SH-SY5Y (cell line): ENCODE data around the gene TJP3.
A peak's percentile ranks its signal among the peaks of the same experiment; 100 is the strongest.

Experiments
- GATA2 ChIP-seq: IDR thresholded peaks from 2 replicates; pipeline ENCODE4 v1.6.1; 2011; ENCODE audit warnings: mild to moderate bottlenecking, low read depth, low read length
- GATA3 ChIP-seq: IDR thresholded peaks from 2 replicates; pipeline ENCODE4 v1.6.1; 2011; ENCODE audit warnings: low read depth, mild to moderate bottlenecking, low read length, moderate library complexity

TJP3 gene

DNA sequence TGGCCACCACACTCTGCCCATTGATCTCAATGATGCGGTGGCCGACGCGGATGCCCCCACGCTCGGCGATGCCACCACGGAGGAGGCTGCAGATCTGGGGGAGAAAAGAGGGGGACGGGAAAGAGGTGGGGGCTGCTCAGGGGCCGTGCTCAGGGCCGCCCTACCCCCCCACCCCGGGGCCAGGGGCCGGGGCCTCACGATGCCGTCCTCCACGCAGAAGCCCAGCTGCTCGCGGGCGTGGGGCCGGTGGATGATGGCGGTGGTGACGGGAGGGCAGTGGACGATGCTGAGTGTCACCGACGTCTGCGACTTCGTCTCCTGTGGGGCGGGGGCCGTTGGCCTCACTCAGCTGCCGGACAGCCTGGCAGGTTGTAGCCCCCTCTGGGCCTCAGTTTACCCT, 43.1 kb downstream of the TJP3 start:
- TF ChIP-seq GATA3 (no peak), GATA2 (no peak)

DNA sequence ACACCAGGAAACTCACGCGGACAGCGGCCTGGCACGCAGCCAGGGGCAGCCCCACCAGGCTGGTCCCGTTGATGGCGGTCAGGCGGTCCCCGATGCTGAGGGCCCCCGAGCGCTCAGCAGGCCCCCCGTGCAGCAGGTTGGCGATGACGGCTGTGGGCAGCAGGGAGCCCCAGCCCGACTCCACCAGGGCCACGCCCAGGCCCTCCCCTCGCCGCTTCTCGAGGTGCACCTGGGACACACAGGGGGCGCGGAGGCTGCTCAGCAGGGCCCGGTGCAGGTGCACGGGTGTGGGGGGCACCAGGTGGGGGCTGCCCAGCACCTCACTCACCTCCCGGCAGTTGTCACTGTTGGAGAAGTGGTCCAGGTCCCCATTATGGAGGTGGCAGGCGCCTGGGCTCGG, 44.3 kb downstream of the TJP3 start:
- TF ChIP-seq GATA3 (no peak), GATA2 (no peak)

DNA sequence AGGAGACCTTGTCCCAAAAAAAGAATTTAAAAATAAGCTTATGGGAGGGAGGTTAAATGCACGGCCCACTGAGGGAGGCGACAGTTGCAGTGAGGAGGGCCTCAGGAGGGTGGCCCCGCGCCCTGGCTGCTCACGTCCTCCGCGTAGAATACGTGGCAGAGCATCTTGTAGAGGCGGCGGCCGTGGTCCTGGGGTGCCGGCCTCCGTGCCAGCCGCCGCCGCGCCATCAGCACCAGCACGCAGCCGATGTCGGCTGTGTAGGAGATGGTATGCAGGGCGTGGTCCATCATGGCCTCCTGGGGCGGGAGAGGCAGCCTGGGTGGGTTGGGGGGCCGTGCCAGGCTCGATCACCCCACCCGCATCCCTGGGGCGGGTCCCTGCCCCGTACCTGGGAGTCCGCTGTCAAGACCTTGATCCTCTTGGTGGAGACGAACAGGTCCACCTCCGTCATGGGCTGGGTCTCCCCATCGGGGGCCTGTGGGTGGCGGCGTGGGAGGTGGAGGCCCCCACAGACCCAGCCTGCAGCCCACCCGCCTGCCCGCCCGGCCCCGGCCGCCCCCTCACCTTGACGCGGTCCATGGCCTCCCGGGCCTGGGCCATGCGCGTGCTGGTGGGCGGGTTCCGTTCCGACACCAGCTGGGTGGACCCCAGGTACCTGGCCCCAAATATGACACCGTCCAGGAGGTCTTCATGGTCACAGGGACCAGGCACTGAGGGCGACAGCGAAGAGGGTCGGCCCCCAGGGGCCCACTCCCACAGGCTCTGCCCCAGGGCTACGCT, 45.6 kb downstream of the TJP3 start:
- TF ChIP-seq GATA2 (no peak), GATA3 (no peak)

DNA sequence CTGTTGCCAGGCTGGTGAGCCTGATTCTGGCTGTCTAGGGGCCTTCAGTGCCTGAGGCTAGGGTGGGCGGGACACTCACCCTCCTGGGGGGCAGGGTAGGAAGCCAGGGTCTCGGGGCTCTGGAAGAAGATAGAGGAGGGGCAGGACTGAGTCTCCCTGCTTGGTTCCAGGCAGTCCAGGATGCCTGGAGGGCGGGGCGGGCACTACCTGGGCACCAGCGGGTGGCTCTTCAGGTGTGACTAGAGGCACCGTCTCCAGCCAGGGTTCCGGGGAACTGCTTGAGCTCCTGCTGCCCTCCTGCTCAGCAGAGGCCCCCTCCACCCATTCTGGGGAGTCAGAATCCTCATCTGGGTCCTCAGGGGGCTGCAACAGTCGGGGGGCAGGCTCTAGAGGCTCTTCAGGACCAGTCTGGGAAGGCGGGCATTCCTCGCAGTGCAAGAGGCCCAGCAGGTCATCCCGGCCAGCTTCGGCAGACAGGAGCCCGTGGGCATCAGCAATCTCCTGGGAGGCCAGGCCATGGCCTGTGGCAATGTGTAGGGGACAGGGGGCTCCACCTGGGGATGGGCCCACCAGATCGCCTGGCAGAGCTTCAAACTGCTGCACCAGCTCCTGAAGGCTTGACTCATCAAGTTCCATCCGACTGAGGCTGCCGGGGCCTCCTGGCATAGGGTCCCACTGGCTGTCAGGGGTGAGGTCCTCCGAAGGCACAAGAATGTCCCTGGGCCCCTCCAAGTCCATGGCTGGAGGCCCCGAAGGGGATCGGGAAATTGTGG, 51.5 kb downstream of the TJP3 start:
- TF ChIP-seq GATA2: no peak
- no peak for TF ChIP-seq GATA3

DNA sequence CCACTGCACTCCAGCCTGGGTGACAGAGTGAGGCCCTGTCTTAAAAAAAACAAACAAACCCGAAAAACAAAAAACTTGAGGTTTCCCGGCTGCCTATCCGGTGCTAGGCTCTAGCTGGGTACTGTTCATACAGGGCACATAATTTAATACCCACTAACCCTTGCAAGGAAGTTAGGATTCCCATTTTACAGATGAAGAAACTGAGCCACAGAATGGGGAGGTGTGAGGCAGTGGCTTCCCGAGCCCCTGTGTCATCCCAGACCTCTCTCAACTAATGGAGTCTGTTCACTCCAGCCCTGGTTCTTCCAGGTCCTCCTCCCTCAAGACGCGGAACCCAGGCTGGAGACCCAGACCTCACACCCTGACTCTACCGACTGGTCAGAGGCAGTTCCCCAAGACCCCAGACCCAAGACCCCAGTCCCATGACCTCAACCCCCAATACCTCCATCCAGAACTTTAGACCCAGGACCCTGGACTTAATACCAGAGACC, 52.7 kb downstream of the TJP3 start:
- no peak for TF ChIP-seq GATA3
- TF ChIP-seq GATA2: no peak

DNA sequence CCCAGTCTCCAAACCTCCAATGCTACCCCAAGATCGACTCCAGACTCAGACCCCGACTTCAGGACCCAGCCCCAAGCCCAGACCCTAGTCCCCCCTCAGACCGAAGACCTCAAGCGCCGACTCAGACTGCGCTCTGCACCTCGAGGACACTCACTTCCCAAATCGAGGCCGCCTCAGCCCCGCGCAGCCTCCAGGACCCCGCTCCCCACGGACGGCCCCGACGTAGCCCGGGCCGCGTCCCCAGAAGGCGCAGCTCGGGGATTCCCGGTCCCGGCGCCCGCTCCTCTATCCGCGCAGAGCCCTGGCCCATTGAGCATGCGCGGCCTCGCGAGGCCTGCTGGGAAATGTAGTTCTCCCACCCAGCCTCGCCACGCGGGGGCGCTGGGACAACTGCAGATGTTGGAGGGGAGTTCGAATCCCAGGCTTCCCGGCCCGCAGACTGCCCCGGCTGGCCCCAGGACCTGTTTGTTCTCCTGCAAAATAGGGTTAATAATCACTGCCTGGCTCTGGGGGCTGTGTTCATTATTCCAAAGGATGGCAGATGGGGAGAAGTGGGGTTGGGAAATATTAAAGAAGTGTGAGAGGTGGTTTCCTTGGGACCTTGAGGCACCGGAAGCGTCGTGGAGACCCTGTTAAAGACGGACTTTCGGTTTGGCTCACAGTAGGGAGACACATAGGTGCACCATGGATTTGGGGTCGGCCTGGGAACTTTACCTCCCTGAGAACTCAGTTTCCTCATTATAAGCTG, 53.4 kb downstream of the TJP3 start, which contains the start of gene APBA3:
APBA3 (minus strand) TSS at position 311 of the 748 bp plus-strand sequence. CDS start 1,428 bp downstream, outside the sequence.
- TF ChIP-seq GATA3 (no peak), GATA2 (no peak)

DNA sequence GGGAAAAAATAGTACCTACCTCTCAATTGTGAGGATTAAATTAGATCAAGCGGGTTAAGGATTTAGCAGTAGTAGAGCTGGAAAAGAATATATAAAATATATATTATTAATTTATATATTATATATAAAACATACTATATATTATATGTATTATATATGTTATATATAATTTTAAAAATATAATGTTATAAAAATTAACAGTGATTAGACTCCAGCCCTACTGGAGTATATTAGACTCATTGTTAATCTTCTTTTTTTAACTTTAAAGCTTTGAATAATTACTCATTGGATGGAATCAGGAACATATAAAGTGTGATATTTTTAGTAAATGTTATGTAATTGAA, 53.9 kb downstream of the TJP3 start:
- TF ChIP-seq GATA2: no peak
- TF ChIP-seq GATA3: no peak

DNA sequence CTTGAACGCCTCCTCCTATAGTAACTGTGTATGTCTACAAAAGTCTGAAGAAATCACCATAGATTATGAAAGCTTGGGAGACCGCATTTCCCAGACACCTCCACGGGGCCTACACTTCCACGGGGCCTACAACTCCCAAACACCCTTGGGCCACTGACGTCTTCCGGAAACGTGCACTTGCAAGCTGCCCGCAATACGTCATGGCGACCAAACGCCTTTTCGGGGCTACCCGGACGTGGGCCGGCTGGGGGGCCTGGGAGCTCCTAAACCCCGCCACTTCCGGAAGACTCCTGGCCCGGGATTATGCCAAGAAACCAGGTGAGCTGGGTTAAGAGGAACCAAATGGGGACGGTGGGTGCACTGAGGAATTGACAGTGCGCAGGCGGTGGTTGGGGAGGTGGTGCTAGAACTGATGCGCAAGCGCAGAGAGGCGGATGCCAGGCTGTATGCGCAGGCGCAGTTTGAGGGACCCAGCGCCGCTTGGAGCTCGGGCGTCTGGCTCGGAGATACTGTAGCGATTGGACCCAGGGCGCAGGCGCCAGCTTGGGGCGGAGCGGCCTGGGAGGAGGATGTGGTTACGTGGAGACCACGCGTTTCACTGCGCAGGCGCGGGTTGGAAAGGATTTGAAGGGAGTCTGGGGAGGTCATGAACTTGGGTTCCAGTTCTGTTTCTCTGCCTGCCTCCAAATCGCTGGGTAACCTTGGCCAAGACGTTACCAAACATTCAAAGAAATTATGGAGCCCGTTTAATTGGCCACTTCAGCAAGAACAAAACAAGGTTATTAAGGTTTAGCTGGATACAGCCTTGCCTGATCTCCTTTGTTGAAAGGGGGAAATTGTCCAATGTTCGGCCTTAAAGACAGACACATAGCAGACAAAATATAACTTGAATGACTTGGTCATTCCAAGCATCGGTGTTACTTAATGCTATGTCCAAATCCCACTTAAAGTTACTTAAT, 54.6 kb downstream of the TJP3 start, which contains the start of gene MRPL54:
MRPL54 (plus strand) TSS at position 182 of the 959 bp plus-strand sequence; CDS start at position 201, 19 bp downstream.
- TF ChIP-seq GATA3: no peak
- TF ChIP-seq GATA2: peak; percentile 16; the same call in 1 of the 2 replicates

DNA sequence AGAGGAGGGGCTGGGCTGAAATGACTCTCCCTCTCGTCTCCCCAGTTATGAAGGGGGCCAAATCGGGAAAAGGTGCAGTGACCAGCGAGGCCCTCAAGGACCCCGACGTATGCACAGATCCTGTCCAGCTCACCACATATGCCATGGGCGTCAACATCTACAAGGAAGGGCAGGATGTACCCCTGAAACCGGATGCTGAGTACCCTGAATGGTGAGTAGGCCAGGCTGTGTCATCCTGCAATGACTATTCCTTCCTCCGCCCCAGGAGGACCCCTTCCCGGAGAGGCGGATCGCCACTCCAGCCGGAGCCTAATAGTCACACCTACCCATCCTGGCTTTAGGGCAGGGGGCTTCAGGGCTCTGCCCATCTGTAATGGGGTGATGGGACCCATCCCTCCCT, 56.9 kb downstream of the TJP3 start:
- TF ChIP-seq GATA2: no peak
- no peak for TF ChIP-seq GATA3

DNA sequence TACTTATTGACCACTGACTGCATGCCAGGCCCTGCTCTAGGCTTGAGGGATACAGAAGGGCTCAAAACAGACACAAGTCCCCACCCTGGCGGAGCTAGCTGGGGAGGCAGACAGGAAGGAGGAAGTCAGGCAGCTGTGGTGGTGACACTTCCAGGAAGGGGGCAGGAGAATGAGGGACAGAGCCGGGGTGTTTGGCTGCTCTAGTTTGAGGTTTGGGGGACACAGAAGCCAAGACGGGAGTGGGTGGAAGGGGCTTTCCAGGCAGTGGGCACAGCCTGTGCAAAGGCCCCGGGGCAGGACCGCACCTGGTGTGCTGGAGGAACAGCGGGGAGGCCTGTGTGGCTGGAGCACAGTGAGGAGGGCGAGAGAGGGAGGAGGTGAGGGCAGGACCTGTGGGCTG, 58.3 kb downstream of the TJP3 start:
- TF ChIP-seq GATA3 (no peak), GATA2 (no peak)

DNA sequence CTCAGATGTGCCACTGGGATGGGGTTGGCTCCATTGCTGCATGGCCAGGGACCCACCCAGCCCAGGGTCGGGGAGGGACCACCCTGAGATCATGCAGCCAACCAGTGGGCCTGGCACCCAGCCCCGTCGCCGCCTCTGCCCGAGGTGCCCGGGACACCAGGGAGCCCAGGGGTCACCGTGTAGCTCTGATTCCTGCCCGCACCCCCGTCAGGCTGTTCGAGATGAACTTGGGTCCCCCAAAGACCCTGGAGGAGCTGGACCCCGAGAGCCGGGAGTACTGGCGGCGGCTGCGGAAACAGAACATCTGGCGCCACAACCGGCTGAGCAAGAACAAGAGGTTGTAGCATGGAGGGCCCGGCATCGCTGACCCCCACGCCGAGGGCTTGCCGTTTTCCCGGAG, 58.9 kb downstream of the TJP3 start:
- TF ChIP-seq GATA2: no peak
- TF ChIP-seq GATA3: no peak

DNA sequence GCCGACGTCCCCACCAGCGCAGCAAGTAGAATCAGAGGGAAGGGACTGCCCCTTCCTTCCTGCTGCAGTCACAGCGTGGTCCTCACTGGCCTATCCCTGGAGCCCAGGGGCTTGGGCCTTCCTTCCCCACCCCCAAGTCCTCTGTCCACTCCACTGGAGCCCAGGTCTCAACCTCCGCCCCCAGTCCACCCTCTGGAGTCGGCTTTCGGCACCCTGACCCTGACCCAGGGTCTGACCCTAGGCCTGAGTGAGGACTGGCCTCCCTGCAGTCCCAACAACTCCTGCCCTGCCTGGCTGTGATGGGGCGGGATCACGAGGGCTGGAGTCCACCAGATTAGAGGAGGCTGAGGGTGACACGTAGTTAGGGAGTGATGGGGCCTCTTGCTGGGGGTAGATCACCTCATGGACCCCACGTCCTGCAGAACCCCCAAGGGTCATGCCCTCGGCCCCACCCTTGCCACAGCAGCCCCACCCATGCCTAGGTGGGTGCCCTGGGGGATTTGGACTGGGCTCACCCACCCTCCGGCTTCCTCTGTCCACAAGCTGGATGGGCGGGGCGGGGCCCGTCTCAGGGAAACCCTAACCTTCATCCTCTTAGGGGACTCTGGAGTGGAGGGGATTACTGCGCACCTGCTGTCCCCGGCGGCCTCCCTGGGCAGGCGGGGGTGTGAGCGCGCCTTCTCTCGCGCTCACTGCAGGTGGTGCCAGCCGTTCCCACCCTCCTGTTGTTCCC, 60.0 kb downstream of the TJP3 start:
- TF ChIP-seq GATA2 (no peak), GATA3 (no peak)
